DMS 273 (cell line): ENCODE measurements around the gene TENM3.

Experiments used
- DNase-seq: peaks from one replicate; lab custom pipeline; 2025; ENCODE audit not compliant: unreplicated experiment; lab: John Stamatoyannopoulos, UW

The TENM3 gene

GRCh38 chr4:182447767-182448280 lies 204.6 kb downstream of the TENM3 start:
- DNase-seq: no peak

GRCh38 chr4:182448281-182449151 lies 205.3 kb downstream of the TENM3 start:
- DNase-seq: peak; percentile 94

GRCh38 chr4:182449186-182449929 lies 206.2 kb downstream of the TENM3 start:
- DNase-seq: peak; percentile 84

- DNase-seq: peak; percentile 11
Measured at GRCh38 chr4:182449930-182450439, 206.8 kb downstream of the TENM3 start.

- DNase-seq: no peak
Measured at GRCh38 chr4:182451441-182451840, 208.2 kb downstream of the TENM3 start.

GRCh38 chr4:182453830-182454229 lies 210.6 kb downstream of the TENM3 start:
- no peak for DNase-seq

- DNase-seq: no peak
Measured at GRCh38 chr4:182454440-182455013, 211.3 kb downstream of the TENM3 start.

- DNase-seq: no peak
Measured at GRCh38 chr4:182465114-182465513, 221.9 kb downstream of the TENM3 start.

- DNase-seq: no peak
Measured at GRCh38 chr4:182465979-182466378, 222.8 kb downstream of the TENM3 start.

GRCh38 chr4:182470215-182470614 lies 227.0 kb downstream of the TENM3 start:
- DNase-seq: no peak

GRCh38 chr4:182475539-182475938 lies 232.3 kb downstream of the TENM3 start:
- no peak for DNase-seq

- peak; percentile 77 for DNase-seq
Measured at GRCh38 chr4:182478475-182478874, 235.3 kb downstream of the TENM3 start.

- DNase-seq: no peak
Measured at GRCh38 chr4:182483685-182484084, 240.5 kb downstream of the TENM3 start.

- DNase-seq: no peak
Measured at GRCh38 chr4:182486881-182487280, 243.7 kb downstream of the TENM3 start.

GRCh38 chr4:182488896-182489295 lies 245.7 kb downstream of the TENM3 start:
- DNase-seq: no peak

- no peak for DNase-seq
Measured at GRCh38 chr4:182489607-182490006, 246.4 kb downstream of the TENM3 start.

GRCh38 chr4:182491719-182492118 lies 248.5 kb downstream of the TENM3 start:
- DNase-seq: no peak

GRCh38 chr4:182492423-182492822 lies 249.2 kb downstream of the TENM3 start:
- no peak for DNase-seq

GRCh38 chr4:182493377-182493776 lies 250.2 kb downstream of the TENM3 start:
- no peak for DNase-seq

- no peak for DNase-seq
Measured at GRCh38 chr4:182494103-182494502, 250.9 kb downstream of the TENM3 start.

- no peak for DNase-seq
Measured at GRCh38 chr4:182495031-182495430, 251.8 kb downstream of the TENM3 start.
